Astrocyte of the spinal cord (primary cell): ENCODE results near the gene PLD4.

Source experiments
- DNase-seq: peaks from one replicate; pipeline ENCODE4 v3.0.0; 2011; ENCODE audit warnings: low read depth, low spot score
- H3K4me3 ChIP-seq: 2 replicates; pipeline ENCODE4 v1.5.1; 2011; ENCODE audit warnings: low read depth, mild to moderate bottlenecking, low read length, moderate library complexity
- in situ Hi-C: cut with HindIII; loops from 2 replicates; pipeline ENCODE4 v1.10.0; 2017; ENCODE audit warnings: low sequenced_read_pairs
- TF ChIP-seq, protein P1 (sequence below): IDR thresholded peaks from 2 replicates; pipeline ENCODE4 v1.5.1; 2012; ENCODE audit warnings: low read depth, mild to moderate bottlenecking, low read length, inconsistent platforms

PLD4 gene

DNA sequence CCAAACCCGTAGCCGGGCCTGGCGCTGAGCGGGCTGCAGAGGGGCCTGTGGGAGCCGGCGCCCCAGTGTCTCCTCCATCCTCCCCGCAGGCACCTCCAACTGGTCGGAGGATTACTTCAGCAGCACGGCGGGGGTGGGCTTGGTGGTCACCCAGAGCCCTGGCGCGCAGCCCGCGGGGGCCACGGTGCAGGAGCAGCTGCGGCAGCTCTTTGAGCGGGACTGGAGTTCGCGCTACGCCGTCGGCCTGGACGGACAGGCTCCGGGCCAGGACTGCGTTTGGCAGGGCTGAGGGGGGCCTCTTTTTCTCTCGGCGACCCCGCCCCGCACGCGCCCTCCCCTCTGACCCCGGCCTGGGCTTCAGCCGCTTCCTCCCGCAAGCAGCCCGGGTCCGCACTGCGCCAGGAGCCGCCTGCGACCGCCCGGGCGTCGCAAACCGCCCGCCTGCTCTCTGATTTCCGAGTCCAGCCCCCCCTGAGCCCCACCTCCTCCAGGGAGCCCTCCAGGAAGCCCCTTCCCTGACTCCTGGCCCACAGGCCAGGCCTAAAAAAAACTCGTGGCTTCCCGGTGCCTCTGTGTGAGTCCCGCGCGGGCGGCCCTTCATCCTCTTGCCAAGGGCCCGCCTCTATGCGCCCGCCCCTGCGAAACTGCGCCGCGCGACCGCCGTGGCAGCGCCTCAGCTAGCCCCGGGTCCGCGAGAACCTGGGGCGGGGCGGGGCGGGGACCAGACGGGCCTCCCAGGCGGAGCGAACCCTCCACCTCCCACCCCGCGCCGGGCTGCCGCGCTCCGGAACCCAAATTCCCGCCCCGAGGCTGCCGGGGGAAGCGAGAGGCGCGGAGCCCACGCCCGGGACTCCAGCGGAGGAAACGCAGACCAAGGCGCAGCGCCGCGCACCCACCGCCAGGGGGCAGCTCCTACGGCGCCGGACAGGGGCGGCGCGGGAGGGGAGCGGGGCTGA lies 8.3 kb downstream of the PLD4 start:
- DNase-seq = peak; percentile 66
- in situ Hi-C loops = no loop called here
- peak overlapping the region; percentile 38 for H3K4me3 ChIP-seq
- TF ChIP-seq, protein P1, sequence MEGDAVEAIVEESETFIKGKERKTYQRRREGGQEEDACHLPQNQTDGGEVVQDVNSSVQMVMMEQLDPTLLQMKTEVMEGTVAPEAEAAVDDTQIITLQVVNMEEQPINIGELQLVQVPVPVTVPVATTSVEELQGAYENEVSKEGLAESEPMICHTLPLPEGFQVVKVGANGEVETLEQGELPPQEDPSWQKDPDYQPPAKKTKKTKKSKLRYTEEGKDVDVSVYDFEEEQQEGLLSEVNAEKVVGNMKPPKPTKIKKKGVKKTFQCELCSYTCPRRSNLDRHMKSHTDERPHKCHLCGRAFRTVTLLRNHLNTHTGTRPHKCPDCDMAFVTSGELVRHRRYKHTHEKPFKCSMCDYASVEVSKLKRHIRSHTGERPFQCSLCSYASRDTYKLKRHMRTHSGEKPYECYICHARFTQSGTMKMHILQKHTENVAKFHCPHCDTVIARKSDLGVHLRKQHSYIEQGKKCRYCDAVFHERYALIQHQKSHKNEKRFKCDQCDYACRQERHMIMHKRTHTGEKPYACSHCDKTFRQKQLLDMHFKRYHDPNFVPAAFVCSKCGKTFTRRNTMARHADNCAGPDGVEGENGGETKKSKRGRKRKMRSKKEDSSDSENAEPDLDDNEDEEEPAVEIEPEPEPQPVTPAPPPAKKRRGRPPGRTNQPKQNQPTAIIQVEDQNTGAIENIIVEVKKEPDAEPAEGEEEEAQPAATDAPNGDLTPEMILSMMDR = peak; percentile 73

DNA sequence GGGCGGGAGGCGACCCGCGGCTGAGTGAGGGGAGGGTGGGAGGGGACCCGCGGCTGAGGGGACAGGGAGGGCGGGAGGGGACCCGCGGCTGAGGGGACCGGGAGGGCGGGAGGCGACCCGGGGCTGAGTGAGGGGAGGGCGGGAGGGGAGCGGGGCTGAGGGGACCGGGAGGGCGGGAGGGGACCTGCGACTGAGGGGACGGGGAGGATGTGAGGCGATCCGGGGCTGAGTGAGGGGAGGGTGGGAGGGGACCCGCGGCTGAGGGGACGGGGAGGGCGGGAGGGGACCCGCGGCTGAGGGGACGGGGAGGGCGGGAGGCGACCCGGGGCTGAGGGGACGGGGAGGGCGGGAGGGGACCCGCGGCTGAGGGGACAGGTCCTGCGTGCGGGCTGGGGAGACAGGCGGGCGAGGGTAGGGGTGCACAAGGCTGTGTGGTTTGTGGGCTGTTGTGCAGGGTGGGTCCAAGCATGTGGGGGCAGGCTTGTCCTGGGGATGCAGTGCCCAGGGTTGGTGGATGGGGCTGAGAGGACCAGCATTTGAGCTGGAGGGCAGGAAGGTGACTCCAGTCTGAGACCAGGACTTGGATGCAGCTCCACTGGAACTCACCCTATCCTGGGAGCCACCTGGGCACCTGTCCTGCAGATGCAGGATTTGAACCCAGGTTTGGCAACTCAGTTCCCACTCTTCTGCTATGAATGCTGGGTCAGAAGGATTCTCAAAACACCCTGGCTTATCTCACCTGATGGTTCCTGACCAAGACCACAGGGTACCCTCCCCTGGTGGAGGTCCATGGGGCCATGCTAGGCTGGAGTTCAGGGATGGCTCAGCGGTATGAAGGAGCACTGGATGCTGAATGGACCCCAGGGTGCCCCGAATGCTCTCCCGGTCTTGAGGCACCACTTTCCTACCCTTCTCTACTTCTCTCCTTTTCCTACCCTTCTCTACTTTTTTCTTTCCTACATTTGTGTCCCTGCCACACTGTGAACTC lies 9.4 kb downstream of the PLD4 start:
- TF ChIP-seq, protein P1 = no peak
- DNase-seq = no peak
- in situ Hi-C loops = no loop called here
- H3K4me3 ChIP-seq = no peak overlapping the region

DNA sequence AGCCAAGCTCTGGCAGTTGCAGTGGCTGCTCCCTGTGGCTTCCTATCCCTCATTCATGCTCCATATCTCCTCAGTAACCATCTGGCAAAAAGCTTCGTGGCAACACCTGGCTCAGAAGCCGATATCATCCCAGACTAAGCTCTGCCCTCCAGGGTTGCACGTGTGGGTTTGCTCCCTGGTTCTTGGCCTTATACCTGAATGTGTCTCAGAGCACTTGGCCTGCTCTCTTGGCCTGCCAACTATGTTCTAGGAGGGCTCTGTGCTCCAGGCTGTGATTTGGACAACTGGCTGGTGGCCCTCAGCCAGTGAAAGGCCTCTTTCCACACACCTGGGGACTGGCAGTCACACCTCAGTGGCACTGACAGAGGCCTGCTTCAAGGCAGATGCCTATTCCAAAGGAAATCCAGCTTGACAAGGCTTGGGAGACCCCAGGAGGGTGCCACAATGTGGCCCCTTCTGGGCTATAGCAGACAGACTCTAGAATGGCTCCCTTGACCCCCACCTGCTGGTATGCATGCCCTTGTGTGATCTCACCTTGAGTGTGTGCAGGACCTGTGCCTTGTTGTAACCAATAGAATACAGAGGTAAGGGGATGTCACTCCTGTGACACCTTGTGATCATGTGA lies 10.5 kb downstream of the PLD4 start:
- H3K4me3 ChIP-seq = no peak overlapping the region
- in situ Hi-C loops = no loop called here
- TF ChIP-seq, protein P1 = no peak
- DNase-seq = no peak

DNA sequence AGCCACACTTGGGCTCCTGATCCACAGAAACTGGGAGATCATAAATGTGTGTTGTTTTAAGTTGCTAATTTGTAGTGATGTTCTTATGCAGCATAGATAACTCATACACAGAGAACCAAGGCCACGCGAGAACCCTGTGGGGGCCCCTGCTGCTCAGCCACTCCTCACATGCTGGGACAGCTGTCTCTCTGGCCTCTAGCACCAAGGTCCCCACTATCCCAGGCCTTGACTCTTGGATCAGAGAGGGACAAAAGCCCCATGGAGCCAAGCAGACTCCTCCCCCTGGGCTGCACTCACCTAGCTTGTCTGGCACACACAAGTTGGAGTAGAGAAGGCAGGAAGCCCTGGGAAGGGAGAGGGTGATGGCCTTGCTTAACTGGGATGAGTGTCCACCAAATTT lies 11.3 kb downstream of the PLD4 start:
- DNase-seq = no peak
- H3K4me3 ChIP-seq = no peak overlapping the region
- TF ChIP-seq, protein P1 = no peak
- in situ Hi-C loops = no loop called here

DNA sequence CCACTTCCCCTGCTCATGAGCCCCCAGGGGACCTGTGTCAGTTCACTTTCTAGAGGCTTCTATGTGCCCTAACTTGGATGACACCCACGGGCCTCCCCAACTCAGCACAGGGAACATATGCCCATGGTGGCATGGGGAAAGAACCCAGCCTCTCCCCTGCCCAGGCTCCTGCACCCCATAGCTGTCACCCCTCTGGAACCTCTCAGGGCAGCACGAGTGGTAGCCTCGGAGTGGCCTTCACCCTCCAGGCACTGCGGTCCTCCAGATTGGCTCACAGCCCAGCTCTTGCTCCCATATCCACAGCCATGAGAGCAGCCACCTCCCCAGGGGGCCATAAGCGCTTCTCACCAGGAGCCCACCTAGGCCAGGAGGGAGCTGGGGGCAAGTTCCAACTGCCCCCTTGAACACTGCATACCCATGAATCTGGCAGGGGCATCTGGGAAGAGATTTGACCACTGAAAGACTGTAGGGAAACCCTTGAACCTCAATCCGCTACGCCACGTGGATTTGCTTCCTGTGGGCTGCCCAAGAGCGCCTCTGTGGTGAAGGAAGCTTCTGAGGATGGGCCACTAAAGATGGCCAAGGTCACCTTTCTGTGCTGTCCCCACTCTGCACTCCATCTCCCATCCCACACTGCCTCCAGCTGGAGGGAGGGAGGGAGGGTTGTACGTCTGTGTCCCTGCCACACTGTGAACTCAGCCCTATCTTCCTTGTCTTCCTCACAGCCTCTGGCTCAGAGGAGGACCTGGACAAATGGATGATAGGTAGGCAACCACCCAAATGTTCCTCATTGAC lies 11.9 kb downstream of the PLD4 start:
- TF ChIP-seq, protein P1 = no peak
- no peak for DNase-seq
- H3K4me3 ChIP-seq = no peak overlapping the region
- in situ Hi-C loops = no loop called here

DNA sequence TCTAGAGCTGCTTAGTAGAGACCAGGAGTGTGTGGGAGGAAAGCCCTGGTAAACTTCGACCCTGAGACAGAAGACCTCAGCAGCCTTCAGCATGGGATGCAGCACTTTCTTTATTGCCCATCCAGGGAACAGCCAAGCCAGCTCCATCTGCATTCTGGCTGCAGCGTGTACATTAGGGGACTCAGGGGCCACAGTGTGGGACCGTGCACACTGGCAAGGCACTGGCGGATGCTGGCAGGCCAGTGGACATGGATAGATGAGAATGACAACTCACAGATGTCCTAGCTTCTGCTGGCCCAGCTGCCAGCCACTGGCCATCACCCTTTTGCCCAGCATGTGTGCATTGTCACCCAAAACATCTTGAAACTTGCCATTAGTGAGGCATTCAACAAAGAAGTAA lies 12.5 kb downstream of the PLD4 start:
- no peak for DNase-seq
- in situ Hi-C loops = no loop called here
- TF ChIP-seq, protein P1 = no peak
- no peak overlapping the region for H3K4me3 ChIP-seq
